Gastroesophageal sphincter (tissue), 4 donors: ENCODE measurements around the gene PRCP. TPM values are rescaled to one million over a fixed set of nuclear protein-coding genes. Genes with fewer than 3 reads are reported as not detected.

Experiments used
- ATAC-seq: fragments of 150-250 bp; one replicate; pipeline ENCODE4 v1.9.1; 2016; ENCODE audit warnings: mild to moderate bottlenecking, moderate library complexity
- H3K27ac ChIP-seq, 4 donors: fragments of 200-600 bp; sonication (generic) in 3 of 4; 1 replicate in 3 of 4; 2 replicates in 1 of 4; pipeline ENCODE4 v1.5.1; 2016 to 2019
- H3K27me3 ChIP-seq: fragments of 200-600 bp; sonication (generic); one replicate; pipeline ENCODE4 v1.5.1; 2019
- H3K36me3 ChIP-seq, 2 donors: fragments of 200-600 bp; sonication (generic); one replicate each; pipeline ENCODE4 v1.5.1; 2019; ENCODE audit warnings: control low read depth in 1 of 2
- H3K4me1 ChIP-seq, 3 donors: fragments of 200-600 bp; sonication (generic); 1 replicate in 2 of 3; 2 replicates in 1 of 3; pipeline ENCODE4 v1.5.1; 2016 to 2019; ENCODE audit warnings: control low read depth in 2 of 3
- H3K4me3 ChIP-seq, 2 donors: fragments of 200-600 bp; sonication (generic); one replicate each; pipeline ENCODE4 v1.5.1; 2019; ENCODE audit warnings: mild to moderate bottlenecking in 1 of 2, moderate library complexity in 1 of 2
- H3K9me3 ChIP-seq, 3 donors: fragments of 200-600 bp; sonication (generic); one replicate each; pipeline ENCODE4 v1.5.1; 2017 to 2019; ENCODE audit warnings: control low read depth in 2 of 3
- EP300 ChIP-seq: sonication (generic); formaldehyde crosslinking; IDR thresholded peaks from one replicate; pipeline ENCODE4 v1.6.1; 2017; ENCODE audit warnings: antibody characterized with exemption, mild to moderate bottlenecking
- POLR2A ChIP-seq, 2 donors: fragments of 450-650 bp; IDR thresholded peaks; one replicate each; pipeline ENCODE4 v1.6.1; 2017; ENCODE audit warnings: antibody characterized with exemption in 2 of 2, mild to moderate bottlenecking in 2 of 2, moderate library complexity in 1 of 2
- POLR2AphosphoS5 ChIP-seq: sonication (generic); formaldehyde crosslinking; IDR thresholded peaks from one replicate; pipeline ENCODE4 v1.6.1; 2017; ENCODE audit warnings: antibody characterized with exemption
- WGBS, 2 donors: methylation state at CpG; one replicate each; pipeline ENCODE4 v1.1.5; 2018; ENCODE audit warnings: low coverage in 1 of 2; 5-methylcytosine and 5-hydroxymethylcytosine counted together
- total RNA-seq, 4 donors: library from RNA; depleted of rRNA; stranded (reverse); fragments of >200 nt; gene quantifications; one replicate each; pipeline ENCODE4 v1.1.0, GENCODE V29; 2016
- TF ChIP-seq, protein P1 (sequence below), 4 experiments: fragments of 200-600 bp in 2 of 4; fragments of 450-650 bp in 2 of 4; sonication (generic) in 1 of 4; IDR thresholded peaks; one replicate each; pipeline ENCODE4 v1.5.1; 2017 to 2019; ENCODE audit warnings: antibody characterized with exemption in 4 of 4, mild to moderate bottlenecking in 2 of 4, moderate library complexity in 2 of 4

Gene PRCP
- total RNA-seq, 4 donors from 2014 or later, result 22.8 to 62.2 (median 42.4) TPM

DNA sequence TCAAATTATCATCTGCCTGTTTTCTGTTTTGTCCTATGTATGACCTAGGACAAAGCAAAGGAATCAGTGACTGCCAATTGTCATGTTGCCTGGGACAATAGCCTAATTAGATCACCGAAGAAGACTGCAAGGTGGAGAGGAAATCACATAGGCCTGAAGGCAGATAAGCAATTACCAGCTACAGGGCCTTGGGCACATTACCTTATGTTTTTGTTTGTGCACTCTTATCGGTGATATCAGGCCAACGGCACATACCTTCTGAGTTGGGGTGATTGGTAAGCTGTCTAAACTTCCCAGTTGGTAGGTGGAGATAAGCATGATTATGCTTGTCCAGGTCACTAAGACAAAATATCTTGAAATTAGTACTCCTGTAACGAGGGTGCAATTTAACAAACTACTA lies 108.5 kb downstream of the PRCP start:
- H3K9me3 ChIP-seq, result no peaks in the 10 kb centered on the region
- H3K4me3 ChIP-seq, result no peak overlapping the region
- no peak for ATAC-seq
- H3K27me3 ChIP-seq, result no peaks in the 10 kb centered on the region
- H3K36me3 ChIP-seq, result no peaks in the 10 kb centered on the region
- no peak for TF ChIP-seq EP300
- peaks cover 0 to 3% (median 0%) of the 10 kb centered on the region in 3 donors for H3K4me1 ChIP-seq
- no peak overlapping the region for H3K27ac ChIP-seq
- WGBS, 2 donors, result 78 to 96% methylated on average over 4 of the region's 4 CpGs

DNA sequence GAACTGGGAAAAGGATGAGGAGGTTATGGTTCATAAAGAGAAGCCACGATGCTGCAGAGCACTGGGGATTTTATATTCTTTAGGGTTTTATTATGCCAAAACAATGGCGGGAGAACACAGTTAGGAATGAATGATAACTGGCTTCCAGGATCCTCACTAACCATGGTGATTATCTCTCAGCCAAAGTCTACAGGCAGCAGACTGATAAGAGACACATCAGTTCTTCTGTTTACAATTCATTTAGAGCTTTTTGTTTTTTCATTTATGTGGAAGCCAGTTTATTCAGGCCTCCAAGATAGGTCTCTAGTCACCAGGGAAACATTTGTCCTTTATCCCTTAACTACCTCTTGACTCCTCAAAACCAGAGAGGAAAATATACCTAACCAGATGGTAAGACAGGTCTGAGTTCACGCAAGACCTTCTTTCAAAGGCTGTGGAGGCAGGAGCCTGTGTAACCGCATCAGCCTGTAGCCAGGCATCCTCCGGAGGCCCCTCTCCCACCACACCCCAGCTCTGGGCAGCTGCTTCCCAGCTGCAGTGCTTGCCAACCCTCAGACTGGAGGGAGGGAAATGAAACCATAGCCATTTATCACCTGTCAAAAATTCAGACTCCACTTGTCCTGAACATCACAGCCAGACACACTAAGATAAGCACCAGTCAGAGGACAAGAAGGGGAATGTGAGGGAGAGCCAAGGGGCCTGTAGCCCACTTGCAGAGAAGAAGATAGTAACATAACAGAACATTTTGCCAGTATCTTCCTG lies 109.3 kb downstream of the PRCP start:
- Histone ChIP-seq H3K9me3 (no peaks in the 10 kb centered on the region), H3K4me3 (no peak overlapping the region), H3K27me3 (no peaks in the 10 kb centered on the region), H3K4me1 (peaks cover 0 to 3% (median 0%) of the 10 kb centered on the region in 3 donors), H3K27ac (no peak overlapping the region), H3K36me3 (no peaks in the 10 kb centered on the region)
- ATAC-seq, result no peak
- TF ChIP-seq POLR2A (IDR thresholded peaks at IDR 0.05), result no peak
- WGBS, 2 donors, result 43 to 61% methylated on average over 2 to 3 of the region's 5 CpGs

DNA sequence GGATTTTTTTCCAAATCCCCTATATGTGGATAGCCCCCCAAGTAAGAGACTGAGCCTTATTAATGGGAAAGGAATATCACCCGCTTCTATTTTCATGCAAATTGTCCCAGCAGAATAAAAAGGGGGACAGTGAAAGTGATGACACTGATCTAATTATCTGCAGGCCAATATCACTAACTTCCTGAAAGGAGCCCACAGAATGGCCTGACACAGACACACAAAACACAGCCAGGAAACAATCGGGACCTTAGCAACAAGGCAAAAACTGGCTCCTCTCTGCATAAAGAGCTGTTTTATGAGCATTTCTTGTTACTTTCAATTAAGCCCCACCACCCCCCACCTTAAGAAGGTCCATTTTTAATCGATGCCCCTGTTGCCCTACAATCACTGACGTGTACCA lies 112.2 kb downstream of the PRCP start:
- TF ChIP-seq EP300, result no peak
- TF ChIP-seq, protein P1, sequence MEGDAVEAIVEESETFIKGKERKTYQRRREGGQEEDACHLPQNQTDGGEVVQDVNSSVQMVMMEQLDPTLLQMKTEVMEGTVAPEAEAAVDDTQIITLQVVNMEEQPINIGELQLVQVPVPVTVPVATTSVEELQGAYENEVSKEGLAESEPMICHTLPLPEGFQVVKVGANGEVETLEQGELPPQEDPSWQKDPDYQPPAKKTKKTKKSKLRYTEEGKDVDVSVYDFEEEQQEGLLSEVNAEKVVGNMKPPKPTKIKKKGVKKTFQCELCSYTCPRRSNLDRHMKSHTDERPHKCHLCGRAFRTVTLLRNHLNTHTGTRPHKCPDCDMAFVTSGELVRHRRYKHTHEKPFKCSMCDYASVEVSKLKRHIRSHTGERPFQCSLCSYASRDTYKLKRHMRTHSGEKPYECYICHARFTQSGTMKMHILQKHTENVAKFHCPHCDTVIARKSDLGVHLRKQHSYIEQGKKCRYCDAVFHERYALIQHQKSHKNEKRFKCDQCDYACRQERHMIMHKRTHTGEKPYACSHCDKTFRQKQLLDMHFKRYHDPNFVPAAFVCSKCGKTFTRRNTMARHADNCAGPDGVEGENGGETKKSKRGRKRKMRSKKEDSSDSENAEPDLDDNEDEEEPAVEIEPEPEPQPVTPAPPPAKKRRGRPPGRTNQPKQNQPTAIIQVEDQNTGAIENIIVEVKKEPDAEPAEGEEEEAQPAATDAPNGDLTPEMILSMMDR (IDR thresholded peaks at IDR 0.05), result no peak
- TF ChIP-seq POLR2AphosphoS5, result no peak
- TF ChIP-seq POLR2A (IDR thresholded peaks at IDR 0.05), result no peak
- no peak overlapping the region for H3K27ac ChIP-seq
- H3K4me3 ChIP-seq, result no peak overlapping the region
- no peaks in the 10 kb centered on the region for H3K27me3 ChIP-seq
- no peaks in the 10 kb centered on the region for H3K9me3 ChIP-seq
- no peaks in the 10 kb centered on the region for H3K36me3 ChIP-seq
- peaks cover 0 to 3% (median 0%) of the 10 kb centered on the region in 3 donors for H3K4me1 ChIP-seq
- WGBS, 2 donors, result 86 to 100% methylated on average over 2 to 4 of the region's 4 CpGs
- ATAC-seq, result no peak

DNA sequence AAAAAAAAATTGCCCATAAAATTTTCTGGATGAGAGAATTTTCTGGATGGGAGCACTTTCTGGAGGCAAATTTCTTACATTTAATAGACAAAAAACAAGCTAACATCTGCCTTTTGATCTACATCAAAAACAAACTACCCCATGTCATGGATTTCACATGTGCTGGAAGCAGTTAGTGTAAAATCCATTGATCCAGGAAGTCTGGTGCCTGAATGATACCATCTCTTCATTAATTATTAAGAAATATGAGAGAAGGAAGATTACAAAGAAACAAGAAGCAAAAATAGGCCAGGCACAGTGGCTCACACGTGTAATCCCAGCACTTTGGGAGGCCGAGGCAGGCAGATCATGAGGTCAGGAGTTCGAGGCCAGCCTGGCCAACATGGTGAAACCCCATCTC lies 113.4 kb downstream of the PRCP start:
- TF ChIP-seq POLR2A (IDR thresholded peaks at IDR 0.05), result no peak
- TF ChIP-seq, protein P1 (IDR thresholded peaks at IDR 0.05), result no peak
- no peak for TF ChIP-seq POLR2AphosphoS5
- TF ChIP-seq EP300, result no peak
- Histone ChIP-seq H3K27me3 (no peaks in the 10 kb centered on the region), H3K9me3 (no peaks in the 10 kb centered on the region), H3K36me3 (no peaks in the 10 kb centered on the region), H3K4me3 (no peak overlapping the region), H3K27ac (no peak overlapping the region), H3K4me1 (peaks cover 0 to 3% (median 0%) of the 10 kb centered on the region in 3 donors)
- WGBS, 2 donors, result 74% methylated on average over 3 of the region's 3 CpGs; no CpG with 5 or more reads in 1 of the 2 donors
- no peak for ATAC-seq

DNA sequence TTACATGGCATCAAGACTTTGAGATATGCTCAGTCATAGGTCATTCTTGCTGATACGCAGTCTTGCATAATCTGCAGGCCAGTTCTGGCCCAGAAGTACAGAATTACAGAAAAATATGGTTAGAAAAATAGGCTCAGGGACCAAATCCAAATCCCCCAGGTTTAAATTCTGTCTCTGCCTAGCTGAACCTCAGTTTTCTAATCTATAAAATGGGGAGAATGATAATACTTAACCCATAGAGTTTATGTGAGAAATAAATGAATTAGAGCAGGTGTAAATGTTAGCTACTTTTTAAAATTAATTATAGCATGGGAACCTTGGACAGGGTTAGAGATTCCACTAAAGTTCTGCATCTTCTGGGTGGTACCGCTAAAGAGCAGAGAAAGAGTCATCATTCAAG lies 114.2 kb downstream of the PRCP start:
- ATAC-seq, result no peak

More for the DNA sequence above, 114.2 kb downstream of the PRCP start:
- Histone ChIP-seq H3K27me3 (no peaks in the 10 kb centered on the region), H3K27ac (no peak overlapping the region), H3K36me3 (no peaks in the 10 kb centered on the region), H3K9me3 (no peaks in the 10 kb centered on the region), H3K4me3 (no peak overlapping the region), H3K4me1 (peaks cover 0 to 2% (median 0%) of the 10 kb centered on the region in 3 donors)
- TF ChIP-seq POLR2AphosphoS5 (no peak), EP300 (no peak), POLR2A (IDR thresholded peaks at IDR 0.05) (no peak)
- TF ChIP-seq, protein P1 (IDR thresholded peaks at IDR 0.05), result no peak
- WGBS, 2 donors, result 100% methylated on average over 2 of the region's 2 CpGs
